ENCODE measurements around the gene DNAAF5. TPM values are rescaled to one million over a fixed set of nuclear protein-coding genes. Genes with fewer than 3 reads are reported as not detected.

The DNAAF5 gene
- total and polyA plus RNA-seq, 2 of the 13 experiments (the other 11 are each of a cell fraction or from before 2014, with no cell fraction given): 11.9 to 21.5 TPM

GRCh38 chr7:762885-763284 lies 36.4 kb downstream of the DNAAF5 start (continued):
- TF ChIP-seq PLSCR1 (CRISPR knock-in tag; IDR thresholded peaks at IDR 0.05; ENCODE audit: borderline replicate concordance): no peak
- TF ChIP-seq MZF1 (CRISPR knock-in tag; IDR thresholded peaks at IDR 0.05; ENCODE audit: borderline replicate concordance): no peak
- no peak for TF ChIP-seq CBX5 (CRISPR knock-in tag; IDR thresholded peaks at IDR 0.05; ENCODE audit: borderline replicate concordance)
- no peak for TF ChIP-seq TFE3 (CRISPR knock-in tag; IDR thresholded peaks at IDR 0.05)
- no peak for TF ChIP-seq EP300 (IDR thresholded peaks at IDR 0.05; ENCODE audit: low read depth in 2 of 2, low read length in 2 of 2)
- no peak for TF ChIP-seq EP300 (CRISPR knock-in tag; IDR thresholded peaks at IDR 0.05; ENCODE audit: borderline replicate concordance)

GRCh38 chr7:763762-764161 lies 37.3 kb downstream of the DNAAF5 start:
- no peak for TF ChIP-seq ZNF574 (CRISPR knock-in tag; IDR thresholded peaks at IDR 0.05)
- H2AFZ ChIP-seq (ENCODE audit: low read length): no peak overlapping the region
- H3K79me2 ChIP-seq (ENCODE audit: insufficient read depth, low read length): no peaks in the 10 kb centered on the region
- FAIRE-seq (no peak), ATAC-seq (no peak), DNase-seq (ENCODE audit: low spot score) (no peak)
- H3K9me3 ChIP-seq (ENCODE audit: low read length): no peaks in the 10 kb centered on the region
- in situ Hi-C loops (cut with HindIII; ENCODE audit: extremely low pct_ligation_motif_present, low pct_unique_long_range_greater_than_20kb): no loop called here
- H3K27me3 ChIP-seq (ENCODE audit: control insufficient read depth in 1 of 2, insufficient read depth in 2 of 2, low read length in 2 of 2): no peaks in the 10 kb centered on the region
- WGBS (ENCODE audit: low lambda C conversion rate): 97% methylated on average over 4 of the region's 19 CpGs
- ChIA-PET CTCF (ENCODE audit: low intra/inter-chr PET ratio, low total read pairs) (no interaction called here), POLR2A (no interaction called here)
- no peak overlapping the region for H3K27ac ChIP-seq (ENCODE audit: extremely low read length, insufficient read depth, low read length)
- BruUV-seq (replicated peaks): no TSS peak
- H3K9ac ChIP-seq (ENCODE audit: insufficient read depth, low read depth, low read length): no peak overlapping the region
- intact Hi-C loops (cut with micrococcal nuclease; ENCODE audit: unreplicated experiment): no loop called here
- no peak overlapping the region for H3K4me2 ChIP-seq (ENCODE audit: low read depth, low read length)
- no peaks in the 10 kb centered on the region for H4K20me1 ChIP-seq (ENCODE audit: insufficient read depth, low read length)
- peaks cover 26 to 60% of the 10 kb centered on the region in 2 experiments; a peak in 4 of 5 replicates for H3K36me3 ChIP-seq (replicated peaks in 1 of 2; ENCODE audit: control insufficient read depth in 1 of 2, insufficient read depth in 2 of 2, low read length in 2 of 2)
- no peaks in the 10 kb centered on the region for H3K4me1 ChIP-seq (ENCODE audit: insufficient read depth, low read length)
- no peak overlapping the region for H3K4me3 ChIP-seq (replicated peaks in 1 of 3; ENCODE audit: insufficient read depth in 1 of 3, low read depth in 2 of 3, low read length in 3 of 3)

All from HepG2 (cell line).